IMR-90 (cell line): ENCODE results near the gene SFR1. TPM values are rescaled to one million over a fixed set of nuclear protein-coding genes. Genes with fewer than 3 reads are reported as not detected.

Source experiments
- ATAC-seq: fragments of 200-7000 bp; cut with Tn5 transposase; 2 replicates; pipeline ENCODE4 v1.9.1; 2020; ENCODE audit warnings: low read depth, mild to moderate bottlenecking, moderate library complexity
- BruUV-seq: library from RNA; stranded (reverse); fragments of 400-500 nt; replicated peaks from 2 replicates; lab custom pipeline; 2021; lab: Mats Ljungman, UMichigan
- CTCF ChIA-PET: fragments of 300-600 bp; formaldehyde crosslinking; extraction: SDS; loops from one replicate; lab custom pipeline; 2021; ENCODE audit warnings: antibody characterized with exemption; lab: Yijun Ruan, JAX
- POLR2A ChIA-PET: fragments of 300-600 bp; sonication (Branson Sonifier 250); formaldehyde crosslinking; loops from one replicate; lab custom pipeline; 2022; ENCODE audit warnings: antibody characterized with exemption; ENCODE audit not compliant: unreplicated experiment; lab: Charles Lee
- DNase-seq: peaks from one replicate; pipeline ENCODE4 v3.0.0; 2013
- H2AFZ ChIP-seq: replicated peaks from 2 replicates; pipeline ENCODE3; 2013; ENCODE audit warnings: low read length, mild to moderate bottlenecking; ENCODE audit not compliant: poor library complexity
- H2AK5ac ChIP-seq: 2 replicates; pipeline ENCODE4 v1.6.1; 2013; ENCODE audit warnings: low read depth, low read length, inconsistent platforms
- H2AK9ac ChIP-seq: replicated peaks from 2 replicates; pipeline ENCODE3; 2013; ENCODE audit warnings: mild to moderate bottlenecking, low read depth, low read length, moderate library complexity; ENCODE audit not compliant: poor library complexity
- H2BK120ac ChIP-seq: 2 replicates; pipeline ENCODE4 v1.6.1; 2013; ENCODE audit warnings: low read depth, low read length, inconsistent platforms
- H2BK15ac ChIP-seq: 3 replicates; pipeline ENCODE4 v1.6.1; 2013; ENCODE audit warnings: low read depth, low read length, inconsistent platforms
- H2BK20ac ChIP-seq: 2 replicates; pipeline ENCODE4 v1.6.1; 2013; ENCODE audit warnings: low read depth, mild to moderate bottlenecking, inconsistent platforms, low read length, moderate library complexity
- H2BK5ac ChIP-seq: 2 replicates; pipeline ENCODE4 v1.6.1; 2013; ENCODE audit warnings: mild to moderate bottlenecking, low read depth, low read length, inconsistent platforms; ENCODE audit not compliant: poor library complexity, severe bottlenecking
- H3K14ac ChIP-seq: replicated peaks from 2 replicates; pipeline ENCODE4 v1.6.1; 2013; ENCODE audit warnings: low read depth, low read length, inconsistent platforms
- H3K18ac ChIP-seq: 2 replicates; pipeline ENCODE4 v1.6.1; 2013; ENCODE audit warnings: low read depth, low read length, control low read depth
- H3K23ac ChIP-seq: 2 replicates; pipeline ENCODE4 v1.6.1; 2013; ENCODE audit warnings: low read depth, low read length, inconsistent platforms
- H3K27ac ChIP-seq: 2 replicates; pipeline ENCODE4 v1.5.1; 2013; ENCODE audit warnings: mild to moderate bottlenecking, control low read depth, low read length; ENCODE audit not compliant: insufficient read depth
- H3K27me3 ChIP-seq: 2 replicates; pipeline ENCODE4 v1.6.1; 2013; ENCODE audit warnings: low read length; ENCODE audit not compliant: control insufficient read depth, insufficient read depth
- H3K36me3 ChIP-seq: 2 replicates; pipeline ENCODE4 v1.6.1; 2013; ENCODE audit warnings: low read length, mixed read lengths; ENCODE audit not compliant: control insufficient read depth, insufficient read depth
- H3K4ac ChIP-seq: 2 replicates; pipeline ENCODE4 v1.6.1; 2013; ENCODE audit warnings: low read depth, low read length, inconsistent platforms
- H3K4me1 ChIP-seq: 2 replicates; pipeline ENCODE4 v1.6.1; 2013; ENCODE audit warnings: low read length, mixed read lengths; ENCODE audit not compliant: control insufficient read depth, insufficient read depth
- H3K4me2 ChIP-seq: 2 replicates; pipeline ENCODE4 v1.6.1; 2013; ENCODE audit warnings: low read depth, mild to moderate bottlenecking, control low read depth, low read length, moderate library complexity
- H3K4me3 ChIP-seq: 2 replicates; pipeline ENCODE4 v1.5.1; 2013; ENCODE audit warnings: low read depth, mild to moderate bottlenecking, control low read depth, low read length, moderate library complexity; ENCODE audit not compliant: insufficient read depth
- H3K56ac ChIP-seq: 2 replicates; pipeline ENCODE4 v1.6.1; 2013; ENCODE audit warnings: low read length, inconsistent platforms; ENCODE audit not compliant: insufficient read depth; ENCODE audit errors: extremely low read depth
- H3K79me1 ChIP-seq, 2 experiments: 2 replicates each; pipeline ENCODE4 v1.6.1; 2013; ENCODE audit warnings: low read length in 2 of 2, inconsistent platforms in 1 of 2, low read depth in 1 of 2
- H3K9ac ChIP-seq: 2 replicates; pipeline ENCODE4 v1.6.1; 2013; ENCODE audit warnings: low read depth, low read length, control low read depth
- H3K9me1 ChIP-seq: 2 replicates; pipeline ENCODE4 v1.6.1; 2013; ENCODE audit warnings: low read length, inconsistent platforms; ENCODE audit not compliant: insufficient read depth
- H3K9me3 ChIP-seq: 2 replicates; pipeline ENCODE4 v1.6.1; 2013; ENCODE audit warnings: low read length; ENCODE audit not compliant: control insufficient read depth, insufficient read depth
- H4K20me1 ChIP-seq: 2 replicates; pipeline ENCODE4 v1.6.1; 2013; ENCODE audit warnings: low read length, inconsistent platforms; ENCODE audit not compliant: insufficient read depth
- H4K5ac ChIP-seq: 2 replicates; pipeline ENCODE4 v1.6.1; 2013; ENCODE audit warnings: mild to moderate bottlenecking, low read depth, low read length, control low read depth
- H4K8ac ChIP-seq, 2 experiments: 2 replicates each; pipeline ENCODE4 v1.6.1; 2013; ENCODE audit warnings: low read depth in 2 of 2, low read length in 2 of 2, control low read depth in 1 of 2, inconsistent platforms in 1 of 2
- H4K91ac ChIP-seq: 2 replicates; pipeline ENCODE4 v1.6.1; 2013; ENCODE audit warnings: low read depth, low read length, inconsistent platforms; ENCODE audit not compliant: insufficient read depth
- CEBPB ChIP-seq: IDR thresholded peaks from 2 replicates; pipeline ENCODE4 v1.6.1; 2012; ENCODE audit warnings: low read depth, low read length, improper control_type of control experiment
- FOS ChIP-seq: fragments of 150-350 bp; IDR thresholded peaks from 2 replicates; pipeline ENCODE4 v1.6.1; 2016; ENCODE audit warnings: low read depth, low read length
- MAFK ChIP-seq: IDR thresholded peaks from 2 replicates; pipeline ENCODE4 v1.6.1; 2012; ENCODE audit warnings: low read depth, low read length, improper control_type of control experiment
- MAZ ChIP-seq: IDR thresholded peaks from 2 replicates; pipeline ENCODE4 v1.6.1; 2012; ENCODE audit warnings: low read depth, mild to moderate bottlenecking, low read length, improper control_type of control experiment, moderate library complexity, borderline replicate concordance
- MXI1 ChIP-seq: IDR thresholded peaks from 2 replicates; pipeline ENCODE4 v1.6.1; 2012; ENCODE audit warnings: low read depth, mild to moderate bottlenecking, low read length, moderate library complexity, borderline replicate concordance
- NFE2L2 ChIP-seq: fragments of 150-350 bp; IDR thresholded peaks from 2 replicates; pipeline ENCODE4 v1.6.1; 2016; ENCODE audit warnings: low read depth, mild to moderate bottlenecking, low read length
- POLR2A ChIP-seq: IDR thresholded peaks from 2 replicates; pipeline ENCODE4 v1.6.1; 2012; ENCODE audit warnings: mild to moderate bottlenecking, low read depth, low read length
- RAD21 ChIP-seq: IDR thresholded peaks from 2 replicates; pipeline ENCODE4 v1.6.1; 2012; ENCODE audit warnings: low read length, improper control_type of control experiment
- RCOR1 ChIP-seq: IDR thresholded peaks from 2 replicates; pipeline ENCODE4 v1.6.1; 2012; ENCODE audit warnings: mild to moderate bottlenecking, low read length, improper control_type of control experiment; ENCODE audit not compliant: insufficient replicate concordance
- SMC3 ChIP-seq: fragments of 150-350 bp; IDR thresholded peaks from 2 replicates; pipeline ENCODE4 v1.6.1; 2016; ENCODE audit warnings: low read depth, mild to moderate bottlenecking, antibody characterized with exemption, low read length, moderate library complexity
- WGBS, 2 experiments: methylation state at CpG; one replicate each; pipeline versions ENCODE4 v1.1.5 to v1.1.7; 2013; ENCODE audit warnings: missing lambda C conversion rate in 2 of 2; ENCODE audit not compliant: insufficient read length in 1 of 2; ENCODE audit errors: extremely low coverage in 2 of 2; 5-methylcytosine and 5-hydroxymethylcytosine counted together
- dilution Hi-C: fragments of 300-500 bp; cut with HindIII; formaldehyde crosslinking; loops from one replicate; pipeline ENCODE4 v1.14.3; 2018; ENCODE audit warnings: low sequenced_read_pairs; ENCODE audit not compliant: unreplicated experiment
- in situ Hi-C: fragments of 300-500 bp; cut with MboI; formaldehyde crosslinking; loops from 3 replicates; pipeline ENCODE4 v1.14.3; 2019; ENCODE audit warnings: low sequenced_read_pairs, inconsistent platforms, mixed read lengths
- intact Hi-C: fragments of 100-400 bp; cut with micrococcal nuclease; formaldehyde crosslinking; loops from 2 replicates; pipeline ENCODE4 v1.10.0; 2022
- polyA plus RNA-seq, 3 experiments: library from polyadenylated mRNA; depleted of rRNA; stranded (reverse); fragments of >200 nt; gene quantifications; 2 replicates each; pipeline ENCODE4 v1.2.3, GENCODE V29; 2012; ENCODE audit warnings: low replicate concordance in 1 of 3
- total RNA-seq: library from RNA; depleted of rRNA; stranded (reverse); fragments of >200 nt; gene quantifications from 2 replicates; pipeline ENCODE4 v1.2.3, GENCODE V29; 2012
- TF ChIP-seq, protein P1 (sequence below): fragments of 150-350 bp; IDR thresholded peaks from 2 replicates; pipeline ENCODE4 v1.6.1; 2017; ENCODE audit warnings: mild to moderate bottlenecking, antibody characterized with exemption, low read length, low read depth
- TF ChIP-seq, protein P2 (sequence below): conservative IDR thresholded peaks from 2 replicates; pipeline ENCODE4 v1.5.1; 2012; ENCODE audit warnings: mild to moderate bottlenecking, low read depth, low read length, improper control_type of control experiment

Gene SFR1
- total and polyA plus RNA-seq, 2 of the 4 experiments (the other 2 are of a cell fraction): 1.6 to 2.3 TPM

DNA sequence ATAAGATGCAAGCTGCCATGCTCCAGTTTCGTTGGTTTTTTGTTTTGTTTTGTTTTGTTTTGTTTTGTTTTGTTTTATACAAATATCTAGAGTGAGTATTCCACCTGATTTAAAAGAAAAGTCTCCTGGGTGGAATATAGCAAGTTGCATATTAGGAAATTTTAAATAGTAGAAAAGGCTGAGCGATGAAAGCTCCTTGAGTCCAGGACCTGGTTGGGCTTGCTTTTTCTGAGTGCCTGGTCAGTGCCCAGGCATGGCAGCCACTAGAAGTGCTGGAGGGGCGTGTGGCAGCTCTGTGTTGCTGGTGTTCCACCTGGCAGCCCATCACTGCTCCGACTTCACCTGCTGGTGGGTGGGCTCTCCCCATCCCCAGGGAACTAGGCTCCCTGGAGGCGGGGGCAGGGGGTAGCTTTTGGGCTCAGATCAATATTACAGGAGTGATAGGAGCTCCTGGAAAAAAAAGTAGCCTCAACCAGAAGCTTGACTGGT, 44.3 kb upstream of the SFR1 start:
- ChIA-PET CTCF (interaction anchor here (0.5 kb wide), 1 partner anchor 38 kb away, joined by 6 read pairs; no protein-coding TSS in a partner anchor), POLR2A (no interaction called here)
- Histone ChIP-seq H3K36me3 (no peaks in the 10 kb centered on the region), H3K4me3 (no peak overlapping the region), H2BK20ac (no peak overlapping the region), H3K4me1 (no peaks in the 10 kb centered on the region), H2AFZ (no peak overlapping the region), H3K18ac (no peak overlapping the region), H4K91ac (no peak overlapping the region), H2BK5ac (no peak overlapping the region), H3K56ac (no peak overlapping the region), H3K14ac (no peak overlapping the region), H2BK15ac (no peak overlapping the region), H3K79me1 (no peaks in the 10 kb centered on the region), H3K9me1 (no peaks in the 10 kb centered on the region), H3K27ac (no peak overlapping the region), H4K20me1 (no peaks in the 10 kb centered on the region), H2BK120ac (no peak overlapping the region), H4K8ac (no peak overlapping the region), H3K4ac (no peak overlapping the region), H2AK5ac (no peak overlapping the region), H4K5ac (no peak overlapping the region), H3K4me2 (no peak overlapping the region), H2AK9ac (no peak overlapping the region), H3K27me3 (peaks cover 52% of the 10 kb centered on the region), H3K9ac (no peak overlapping the region), H3K23ac (no peak overlapping the region), H3K9me3 (no peaks in the 10 kb centered on the region)
- DNase-seq: no peak
- no CpG with 5 or more reads among the region's 5 CpGs for WGBS, 2 experiments
- in situ Hi-C loops: no loop called here
- TF ChIP-seq RAD21 (no peak), POLR2A (no peak), CEBPB (no peak), SMC3 (no peak), MXI1 (no peak), MAZ (no peak), NFE2L2 (no peak), FOS (no peak), RCOR1 (no peak), MAFK (no peak)
- TF ChIP-seq, protein P1, sequence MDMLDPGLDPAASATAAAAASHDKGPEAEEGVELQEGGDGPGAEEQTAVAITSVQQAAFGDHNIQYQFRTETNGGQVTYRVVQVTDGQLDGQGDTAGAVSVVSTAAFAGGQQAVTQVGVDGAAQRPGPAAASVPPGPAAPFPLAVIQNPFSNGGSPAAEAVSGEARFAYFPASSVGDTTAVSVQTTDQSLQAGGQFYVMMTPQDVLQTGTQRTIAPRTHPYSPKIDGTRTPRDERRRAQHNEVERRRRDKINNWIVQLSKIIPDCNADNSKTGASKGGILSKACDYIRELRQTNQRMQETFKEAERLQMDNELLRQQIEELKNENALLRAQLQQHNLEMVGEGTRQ: no peak
- TF ChIP-seq, protein P2, sequence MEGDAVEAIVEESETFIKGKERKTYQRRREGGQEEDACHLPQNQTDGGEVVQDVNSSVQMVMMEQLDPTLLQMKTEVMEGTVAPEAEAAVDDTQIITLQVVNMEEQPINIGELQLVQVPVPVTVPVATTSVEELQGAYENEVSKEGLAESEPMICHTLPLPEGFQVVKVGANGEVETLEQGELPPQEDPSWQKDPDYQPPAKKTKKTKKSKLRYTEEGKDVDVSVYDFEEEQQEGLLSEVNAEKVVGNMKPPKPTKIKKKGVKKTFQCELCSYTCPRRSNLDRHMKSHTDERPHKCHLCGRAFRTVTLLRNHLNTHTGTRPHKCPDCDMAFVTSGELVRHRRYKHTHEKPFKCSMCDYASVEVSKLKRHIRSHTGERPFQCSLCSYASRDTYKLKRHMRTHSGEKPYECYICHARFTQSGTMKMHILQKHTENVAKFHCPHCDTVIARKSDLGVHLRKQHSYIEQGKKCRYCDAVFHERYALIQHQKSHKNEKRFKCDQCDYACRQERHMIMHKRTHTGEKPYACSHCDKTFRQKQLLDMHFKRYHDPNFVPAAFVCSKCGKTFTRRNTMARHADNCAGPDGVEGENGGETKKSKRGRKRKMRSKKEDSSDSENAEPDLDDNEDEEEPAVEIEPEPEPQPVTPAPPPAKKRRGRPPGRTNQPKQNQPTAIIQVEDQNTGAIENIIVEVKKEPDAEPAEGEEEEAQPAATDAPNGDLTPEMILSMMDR: no peak
- intact Hi-C loops: no loop called here
- no peak for ATAC-seq
- dilution Hi-C loops: no loop called here
- BruUV-seq: no TSS peak
